Activated B cell treated with CpG ODN at 0.5 μM for 24 hours (primary cell): ENCODE results near the gene IL4. TPM values are rescaled to one million over a fixed set of nuclear protein-coding genes. Genes with fewer than 3 reads are reported as not detected.

Experiments
- ATAC-seq: fragments of 200-7000 bp; cut with Tn5 transposase; one replicate; pipeline ENCODE4 v1.10.0; 2021; ENCODE audit warnings: low read depth, mild to moderate bottlenecking, moderate library complexity
- CTCF ChIA-PET: fragments of 350-600 bp; sonication (Branson Sonifier 250); formaldehyde crosslinking; loops from one replicate; lab custom pipeline; 2021; ENCODE audit warnings: antibody characterized with exemption; lab: Charles Lee
- POLR2A ChIA-PET: fragments of 350-600 bp; sonication (Branson Sonifier 250); formaldehyde crosslinking; loops from one replicate; lab custom pipeline; 2021; ENCODE audit warnings: antibody characterized with exemption; lab: Charles Lee
- DNase-seq: peaks from one replicate; pipeline ENCODE4 v3.0.0; 2022
- H3K27ac Mint-ChIP-seq: one replicate; pipeline ENCODE4 v1.8.0; 2020; ENCODE audit warnings: mixed read lengths
- H3K27me3 Mint-ChIP-seq: one replicate; pipeline ENCODE4 v1.8.0; 2021; ENCODE audit warnings: mixed read lengths
- H3K36me3 Mint-ChIP-seq: one replicate; pipeline ENCODE4 v1.8.0; 2021; ENCODE audit warnings: low read depth, mixed read lengths
- H3K4me1 Mint-ChIP-seq: one replicate; pipeline ENCODE4 v1.8.0; 2021; ENCODE audit warnings: mixed read lengths
- H3K4me3 Mint-ChIP-seq: one replicate; pipeline ENCODE4 v1.8.0; 2020; ENCODE audit warnings: mild to moderate bottlenecking, mixed read lengths
- H3K9me3 Mint-ChIP-seq: one replicate; pipeline ENCODE4 v1.8.0; 2020; ENCODE audit warnings: mixed read lengths
- CTCF ChIP-seq: fragments of 200-600 bp; IDR thresholded peaks from one replicate; pipeline ENCODE4 v1.8.0; 2022; ENCODE audit warnings: antibody characterized with exemption, mild to moderate bottlenecking
- intact Hi-C: fragments of 100-400 bp; cut with micrococcal nuclease; formaldehyde crosslinking; loops from one replicate; pipeline ENCODE4 v1.15.1; 2024
- total RNA-seq: library from RNA; stranded (reverse); gene quantifications from 2 replicates; pipeline ENCODE4 v1.2.3, GENCODE V29; 2022

Gene IL4
- total RNA-seq, 1 donor from 2014 or later, result not detected

- CTCF ChIA-PET, result no interaction called here
- Mint-ChIP-seq H3K4me1 (peaks cover 2% of the 10 kb centered on the region), H3K9me3 (no peaks in the 10 kb centered on the region), H3K36me3 (no peaks in the 10 kb centered on the region), H3K4me3 (no peak overlapping the region), H3K27ac (no peak overlapping the region), H3K27me3 (no peaks in the 10 kb centered on the region)
- intact Hi-C loops, result no loop called here
- no peak for ATAC-seq
- POLR2A ChIA-PET, result no interaction called here
- TF ChIP-seq CTCF, result no peak
- DNase-seq, result no peak
These were observed 4.9 kb upstream of the IL4 start for GRCh38 chr5:132668706-132669454.

GRCh38 chr5:132669455-132669820 lies 4.4 kb upstream of the IL4 start:
- no peaks in the 10 kb centered on the region for H3K4me1 Mint-ChIP-seq
- H3K27ac Mint-ChIP-seq, result no peak overlapping the region
- ChIA-PET CTCF (no interaction called here), POLR2A (interaction anchor here (0.7 kb wide), 1 partner anchor 8 kb away, joined by 3 read pairs; no protein-coding TSS in a partner anchor)
- intact Hi-C loops, result no loop called here
- no peaks in the 10 kb centered on the region for H3K9me3 Mint-ChIP-seq
- DNase-seq, result no peak
- H3K27me3 Mint-ChIP-seq, result no peaks in the 10 kb centered on the region
- TF ChIP-seq CTCF, result no peak
- H3K4me3 Mint-ChIP-seq, result no peak overlapping the region
- no peak for ATAC-seq
- H3K36me3 Mint-ChIP-seq, result no peaks in the 10 kb centered on the region

GRCh38 chr5:132669966-132670882 lies 3.6 kb upstream of the IL4 start:
- ChIA-PET CTCF (no interaction called here), POLR2A (interaction anchor here (0.7 kb wide), 1 partner anchor 9 kb away, joined by 3 read pairs; no protein-coding TSS in a partner anchor)
- ATAC-seq (no peak), DNase-seq (no peak)
- intact Hi-C loops, result no loop called here
- Mint-ChIP-seq H3K27me3 (no peaks in the 10 kb centered on the region), H3K9me3 (no peaks in the 10 kb centered on the region), H3K36me3 (no peaks in the 10 kb centered on the region), H3K27ac (no peak overlapping the region), H3K4me3 (no peak overlapping the region), H3K4me1 (peaks cover 3% of the 10 kb centered on the region)
- TF ChIP-seq CTCF, result no peak

GRCh38 chr5:132671000-132671399 lies 2.8 kb upstream of the IL4 start:
- Mint-ChIP-seq H3K4me3 (no peak overlapping the region), H3K27me3 (no peaks in the 10 kb centered on the region), H3K27ac (no peak overlapping the region), H3K36me3 (no peaks in the 10 kb centered on the region), H3K9me3 (no peaks in the 10 kb centered on the region), H3K4me1 (peaks cover 5% of the 10 kb centered on the region)
- ATAC-seq (no peak), DNase-seq (no peak)
- intact Hi-C loops, result no loop called here
- POLR2A ChIA-PET, result no interaction called here
- no peak for TF ChIP-seq CTCF
- CTCF ChIA-PET, result no interaction called here

GRCh38 chr5:132673488-132673887 lies 301 bp upstream of the IL4 start:
- no peak overlapping the region for H3K4me3 Mint-ChIP-seq
- H3K27me3 Mint-ChIP-seq, result no peaks in the 10 kb centered on the region
- TF ChIP-seq CTCF, result no peak
- no peak for ATAC-seq
- H3K36me3 Mint-ChIP-seq, result no peaks in the 10 kb centered on the region
- intact Hi-C loops, result no loop called here
- no peaks in the 10 kb centered on the region for H3K9me3 Mint-ChIP-seq
- ChIA-PET POLR2A (no interaction called here), CTCF (no interaction called here)
- peaks cover 5% of the 10 kb centered on the region for H3K4me1 Mint-ChIP-seq
- no peak for DNase-seq
- H3K27ac Mint-ChIP-seq, result no peak overlapping the region
